Mucosa of descending colon (tissue), 3 donors: ENCODE data around the gene ABCC4. TPM values are rescaled to one million over a fixed set of nuclear protein-coding genes. Genes with fewer than 3 reads are reported as not detected.

Experiments
- ATAC-seq: fragments of 200-7000 bp; cut with Tn5 transposase; one replicate; pipeline ENCODE4 v1.9.1; 2020; ENCODE audit warnings: mild to moderate bottlenecking, moderate library complexity
- DNase-seq, 3 donors: peaks; one replicate each; pipeline ENCODE4 v3.0.0-alpha.2; 2020
- H3K36me3 ChIP-seq: fragments of 200-600 bp; one replicate; pipeline ENCODE4 v1.8.0; 2021; ENCODE audit warnings: low read depth, mild to moderate bottlenecking
- H3K4me1 ChIP-seq: fragments of 200-600 bp; one replicate; pipeline ENCODE4 v1.8.0; 2021; ENCODE audit warnings: low read depth, mild to moderate bottlenecking
- H3K4me3 ChIP-seq: fragments of 200-600 bp; one replicate; pipeline ENCODE4 v1.8.0; 2021; ENCODE audit warnings: mild to moderate bottlenecking
- H3K9me3 ChIP-seq: fragments of 200-600 bp; one replicate; pipeline ENCODE4 v1.8.0; 2021; ENCODE audit warnings: mild to moderate bottlenecking
- intact Hi-C, 2 donors: fragments of 100-400 bp; cut with DNase I in 1 of 2; cut with micrococcal nuclease in 1 of 2; formaldehyde crosslinking; loops; one replicate each; pipeline versions ENCODE4 v1.11.0 to v1.11.1; 2022; cut with DNase I, micrococcal nuclease
- total RNA-seq, 3 donors: library from RNA; stranded (reverse); fragmentation: NEBNext Ultra II Directional in 2 of 3; extraction: Animal tissue kit (Norgen Biotek cat#: 25700) in 2 of 3; gene quantifications; one replicate each; pipeline versions ENCODE4 v1.2.1 to v1.2.4, GENCODE V29; 2021 to 2023
- TF ChIP-seq, protein P1 (sequence below): fragments of 200-600 bp; IDR thresholded peaks from one replicate; pipeline ENCODE4 v1.8.0; 2022; ENCODE audit warnings: antibody characterized with exemption, mild to moderate bottlenecking
- donor health status: DM: no; HTN: no; CAD: no; lungs with moderate emphysema.
- donor health status: DM: no; HTN: no; CAD: no.
- donor health status: DM: no; HTN: yes; CAD: no.

The ABCC4 gene
- total RNA-seq, 3 donors from 2014 or later = 19.3 to 35.1 (median 30.2) TPM

DNA sequence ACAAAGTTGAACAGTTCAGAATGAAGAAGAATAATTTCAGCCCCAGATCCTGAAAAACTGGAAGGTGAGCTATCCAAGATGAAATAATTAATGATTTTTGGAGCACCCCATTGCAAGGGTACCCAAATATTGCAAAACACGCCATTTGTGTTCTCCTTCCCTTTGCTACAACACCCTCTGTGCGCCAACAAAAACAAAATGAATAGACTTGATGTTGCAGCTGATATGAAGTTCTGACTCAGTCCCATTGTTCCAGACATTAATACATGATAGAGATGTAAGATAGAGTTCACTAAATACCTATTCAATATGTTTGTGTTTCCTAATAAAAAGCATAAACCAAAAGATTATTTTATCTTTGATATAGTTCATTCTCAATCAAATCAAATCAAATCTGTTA is 301.4 kb downstream of the ABCC4 start:
- no peaks in the 10 kb centered on the region for H3K9me3 ChIP-seq
- H3K36me3 ChIP-seq = no peaks in the 10 kb centered on the region
- TF ChIP-seq, protein P1, sequence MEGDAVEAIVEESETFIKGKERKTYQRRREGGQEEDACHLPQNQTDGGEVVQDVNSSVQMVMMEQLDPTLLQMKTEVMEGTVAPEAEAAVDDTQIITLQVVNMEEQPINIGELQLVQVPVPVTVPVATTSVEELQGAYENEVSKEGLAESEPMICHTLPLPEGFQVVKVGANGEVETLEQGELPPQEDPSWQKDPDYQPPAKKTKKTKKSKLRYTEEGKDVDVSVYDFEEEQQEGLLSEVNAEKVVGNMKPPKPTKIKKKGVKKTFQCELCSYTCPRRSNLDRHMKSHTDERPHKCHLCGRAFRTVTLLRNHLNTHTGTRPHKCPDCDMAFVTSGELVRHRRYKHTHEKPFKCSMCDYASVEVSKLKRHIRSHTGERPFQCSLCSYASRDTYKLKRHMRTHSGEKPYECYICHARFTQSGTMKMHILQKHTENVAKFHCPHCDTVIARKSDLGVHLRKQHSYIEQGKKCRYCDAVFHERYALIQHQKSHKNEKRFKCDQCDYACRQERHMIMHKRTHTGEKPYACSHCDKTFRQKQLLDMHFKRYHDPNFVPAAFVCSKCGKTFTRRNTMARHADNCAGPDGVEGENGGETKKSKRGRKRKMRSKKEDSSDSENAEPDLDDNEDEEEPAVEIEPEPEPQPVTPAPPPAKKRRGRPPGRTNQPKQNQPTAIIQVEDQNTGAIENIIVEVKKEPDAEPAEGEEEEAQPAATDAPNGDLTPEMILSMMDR = no peak
- H3K4me1 ChIP-seq = peaks cover 11% of the 10 kb centered on the region
- DNase-seq = no peak
- intact Hi-C loops = no loop called here
- no peak for ATAC-seq
- no peak overlapping the region for H3K4me3 ChIP-seq

DNA sequence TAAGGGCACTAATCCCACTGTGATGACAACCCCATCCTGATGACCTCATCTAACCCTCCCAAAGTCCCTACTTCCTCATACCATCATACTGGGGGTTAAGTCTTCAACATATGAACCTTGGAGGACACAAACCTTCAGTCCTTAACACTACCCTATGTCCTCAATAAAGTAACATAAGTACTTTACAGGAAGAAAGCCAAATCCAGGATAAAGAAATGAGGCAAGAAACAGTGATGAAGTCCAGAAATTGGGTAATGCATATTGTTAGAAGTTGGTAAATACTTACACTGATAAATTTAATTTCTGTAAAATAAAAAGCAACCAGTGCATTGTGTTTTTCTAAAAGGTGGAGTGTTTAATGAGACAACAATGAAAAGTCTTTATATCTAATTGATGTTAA is 304.1 kb downstream of the ABCC4 start:
- Histone ChIP-seq H3K36me3 (no peaks in the 10 kb centered on the region), H3K4me1 (no peaks in the 10 kb centered on the region), H3K4me3 (no peak overlapping the region), H3K9me3 (no peaks in the 10 kb centered on the region)
- intact Hi-C loops = no loop called here
- TF ChIP-seq, protein P1 = no peak
- DNase-seq (no peak), ATAC-seq (no peak)

DNA sequence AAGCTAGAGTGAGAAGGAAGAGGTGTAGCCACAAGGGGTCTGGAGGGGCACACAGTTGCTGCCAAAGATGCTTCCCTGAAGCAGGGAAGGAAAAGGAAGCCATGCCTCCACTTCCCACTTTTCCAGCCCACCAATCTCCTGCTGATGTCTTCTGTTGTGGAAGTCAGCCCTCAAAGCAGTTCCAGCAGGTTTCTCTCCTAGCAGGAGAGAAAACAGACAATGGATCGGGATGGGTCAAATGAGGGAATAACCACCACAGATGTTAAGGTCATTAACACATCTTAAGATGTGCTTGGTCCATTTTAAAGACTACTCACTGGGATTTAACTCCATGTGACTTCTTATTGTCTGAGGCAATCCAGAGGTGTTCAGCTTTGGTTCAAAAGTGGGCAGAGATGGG is 304.8 kb downstream of the ABCC4 start:
- ATAC-seq (no peak), DNase-seq (no peak)
- Histone ChIP-seq H3K36me3 (no peaks in the 10 kb centered on the region), H3K9me3 (no peaks in the 10 kb centered on the region), H3K4me1 (no peaks in the 10 kb centered on the region), H3K4me3 (no peak overlapping the region)
- intact Hi-C loops = no loop called here
- TF ChIP-seq, protein P1 = no peak

DNA sequence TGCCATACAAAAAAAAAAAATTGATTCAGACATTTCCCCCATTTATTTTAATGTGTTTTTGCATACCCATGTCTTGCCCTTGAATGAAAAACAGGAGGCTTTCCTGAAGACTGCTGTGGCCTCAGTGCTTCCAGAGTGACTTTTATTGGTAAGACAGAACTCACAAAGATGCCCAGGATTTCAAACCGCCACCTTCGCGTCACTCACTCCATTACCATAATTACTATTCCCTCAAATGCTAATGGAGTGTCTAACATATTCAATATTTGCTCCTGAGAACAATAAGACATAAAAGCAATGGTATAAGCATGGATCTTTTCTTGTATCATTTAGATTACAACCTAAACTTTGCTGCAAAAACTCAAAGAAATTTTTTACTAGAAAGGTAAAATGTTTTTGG is 306.7 kb downstream of the ABCC4 start:
- Histone ChIP-seq H3K9me3 (no peaks in the 10 kb centered on the region), H3K4me1 (no peaks in the 10 kb centered on the region), H3K36me3 (no peaks in the 10 kb centered on the region), H3K4me3 (no peak overlapping the region)
- ATAC-seq (no peak), DNase-seq (no peak)
- TF ChIP-seq, protein P1 = no peak
- intact Hi-C loops = no loop called here

DNA sequence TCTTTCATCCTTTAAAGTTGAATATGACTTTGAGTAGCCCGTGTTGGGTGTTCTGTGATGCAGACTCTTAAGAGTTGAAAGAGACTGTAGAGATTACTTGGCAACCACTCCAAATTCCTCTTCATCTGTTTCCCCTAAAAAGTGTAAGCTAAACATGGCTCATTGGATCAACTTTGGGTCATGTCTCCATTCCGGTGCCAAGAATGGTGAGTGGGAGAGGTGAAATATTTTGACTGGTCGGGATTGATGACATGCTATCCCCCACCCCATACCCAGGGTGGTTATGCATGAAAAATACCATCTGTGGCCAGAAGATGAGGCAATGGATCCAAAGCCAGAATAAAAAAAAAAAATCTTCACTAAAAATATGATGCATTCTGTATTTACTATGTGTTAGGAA is 307.6 kb downstream of the ABCC4 start:
- no peaks in the 10 kb centered on the region for H3K9me3 ChIP-seq
- intact Hi-C loops = no loop called here
- H3K4me3 ChIP-seq = no peak overlapping the region
- DNase-seq (no peak), ATAC-seq (no peak)
- no peaks in the 10 kb centered on the region for H3K4me1 ChIP-seq
- TF ChIP-seq, protein P1 = no peak
- no peaks in the 10 kb centered on the region for H3K36me3 ChIP-seq
